Stomach (tissue), 9 donors: ENCODE data around the gene IL12RB2. TPM values are rescaled to one million over a fixed set of nuclear protein-coding genes. Genes with fewer than 3 reads are reported as not detected.

Experiments used
- DNase-seq, 2 donors: peaks; one replicate each; pipeline versions ENCODE4 v3.0.0 to v3.0.0-alpha.2; 2013 to 2019
- H3K27ac ChIP-seq, 5 donors: fragments of 200-600 bp in 4 of 5; sonication (generic) in 4 of 5; one replicate each; pipeline ENCODE4 v1.5.1; 2013 to 2019; ENCODE audit warnings: mild to moderate bottlenecking in 1 of 5, moderate library complexity in 1 of 5
- H3K27me3 ChIP-seq, 3 donors: fragments of 200-600 bp; sonication (generic); one replicate each; pipeline ENCODE4 v1.5.1; 2017 to 2019; ENCODE audit warnings: mixed run types in 1 of 3
- H3K36me3 ChIP-seq, 4 donors: fragments of 200-600 bp; sonication (generic); 1 replicate in 3 of 4; 2 replicates in 1 of 4; pipeline ENCODE4 v1.5.1; 2016 to 2019
- H3K4me1 ChIP-seq, 4 donors: fragments of 200-600 bp; sonication (generic); one replicate each; pipeline ENCODE4 v1.5.1; 2016 to 2019
- H3K4me3 ChIP-seq, 4 donors: fragments of 200-600 bp; sonication (generic) in 3 of 4; one replicate each; pipeline ENCODE4 v1.5.1; 2016 to 2019; ENCODE audit warnings: mild to moderate bottlenecking in 1 of 4
- H3K9me3 ChIP-seq, 4 donors: fragments of 200-600 bp; sonication (generic); one replicate each; pipeline ENCODE4 v1.5.1; 2016 to 2019
- CTCF ChIP-seq, 7 experiments: fragments of 450-650 bp in 4 of 7; fragments of 200-600 bp in 3 of 7; sonication (generic) in 3 of 7; IDR thresholded peaks; one replicate each; pipeline ENCODE4 v1.5.1; 2016 to 2019; ENCODE audit warnings: antibody characterized with exemption in 7 of 7, control low read depth in 2 of 7, mild to moderate bottlenecking in 1 of 7
- EP300 ChIP-seq: sonication (generic); formaldehyde crosslinking; IDR thresholded peaks from one replicate; pipeline ENCODE4 v1.6.1; 2017; ENCODE audit warnings: antibody characterized with exemption
- POLR2A ChIP-seq, 4 donors: fragments of 450-650 bp; IDR thresholded peaks; one replicate each; pipeline ENCODE4 v1.6.1; 2016; ENCODE audit warnings: antibody characterized with exemption in 4 of 4, control low read depth in 2 of 4, mild to moderate bottlenecking in 1 of 4, moderate library complexity in 1 of 4
- POLR2AphosphoS5 ChIP-seq, 3 donors: sonication (generic); formaldehyde crosslinking; IDR thresholded peaks; one replicate each; pipeline ENCODE4 v1.6.1; 2016; ENCODE audit warnings: antibody characterized with exemption in 3 of 3
- WGBS, 5 donors: extraction: QIAGEN DNeasy Blood & Tissue Kit in 3 of 5; methylation state at CpG; one replicate each; pipeline versions ENCODE4 v1.1.5 to v1.1.7; 2013 to 2018; 5-methylcytosine and 5-hydroxymethylcytosine counted together
- intact Hi-C: fragments of 100-400 bp; cut with DNase I; formaldehyde crosslinking; loops from one replicate; pipeline ENCODE4 v1.15.1; 2023; ENCODE audit warnings: low total_unique reads
- polyA plus RNA-seq, 3 donors: library from polyadenylated mRNA; stranded (reverse); fragments of 200-250 nt; gene quantifications; one replicate each; pipeline ENCODE4 v1.2.3, GENCODE V29; 2013
- total RNA-seq, 5 donors: library from RNA; depleted of rRNA; stranded (reverse); fragments of >200 nt; gene quantifications; one replicate each; pipeline versions ENCODE4 v1.1.0 to v1.2.3, GENCODE V29; 2014 to 2016
- donor health status: healthy with polysubstance abuse.
- donor health status: Bipolar disorder and iron deficiency.
- donor health status: healthy.

Gene IL12RB2
- total and polyA plus RNA-seq, 8 donors, result 0.06 to 1.2 (median 0.29) TPM; not detected in 3

GRCh38 chr1:67382292-67382691, 74.6 kb downstream of the IL12RB2 start:
- no peak for DNase-seq
- TF ChIP-seq POLR2AphosphoS5 (IDR thresholded peaks at IDR 0.05) (no peak), POLR2A (IDR thresholded peaks at IDR 0.05) (no peak), CTCF (IDR thresholded peaks at IDR 0.05) (no peak), EP300 (no peak)
- no peak overlapping the region for H3K4me3 ChIP-seq
- H3K36me3 ChIP-seq, result peaks cover 0 to 4% (median 0%) of the 10 kb centered on the region in 4 donors
- H3K4me1 ChIP-seq, result peaks cover 0 to 3% (median 0%) of the 10 kb centered on the region in 4 donors
- no peaks in the 10 kb centered on the region for H3K27me3 ChIP-seq
- H3K27ac ChIP-seq, result no peak overlapping the region
- peaks cover 5 to 17% (median 13%) of the 10 kb centered on the region in 4 donors for H3K9me3 ChIP-seq
- intact Hi-C loops, result no loop called here
- WGBS, 5 donors, result 65 to 91% (median 79%) methylated on average over 1 of the region's 1 CpG

GRCh38 chr1:67383999-67384638, 76.4 kb downstream of the IL12RB2 start:
- TF ChIP-seq POLR2A (IDR thresholded peaks at IDR 0.05), result no peak
- TF ChIP-seq CTCF (IDR thresholded peaks at IDR 0.05), result no peak
- no peak for TF ChIP-seq EP300
- Histone ChIP-seq H3K9me3 (peaks cover 5 to 17% (median 13%) of the 10 kb centered on the region in 4 donors), H3K36me3 (peaks cover 0 to 4% (median 0%) of the 10 kb centered on the region in 4 donors), H3K27me3 (no peaks in the 10 kb centered on the region), H3K27ac (no peak overlapping the region), H3K4me3 (no peak overlapping the region), H3K4me1 (peaks cover 0 to 3% (median 0%) of the 10 kb centered on the region in 4 donors)
- no peak for DNase-seq
- 76 to 100% (median 80%) methylated on average over 1 to 2 of the region's 2 CpGs for WGBS, 5 donors
- intact Hi-C loops, result no loop called here

- H3K9me3 ChIP-seq, result no peaks in the 10 kb centered on the region
- H3K4me3 ChIP-seq, result no peak overlapping the region
- H3K4me1 ChIP-seq, result no peaks in the 10 kb centered on the region
- no peaks in the 10 kb centered on the region for H3K27me3 ChIP-seq
- intact Hi-C loops, result no loop called here
- H3K36me3 ChIP-seq, result peaks cover 0 to 7% (median 3%) of the 10 kb centered on the region in 4 donors
- no peak for DNase-seq
- WGBS, 5 donors, result 56 to 78% (median 71%) methylated on average over 3 of the region's 3 CpGs
- TF ChIP-seq POLR2AphosphoS5 (IDR thresholded peaks at IDR 0.05) (no peak), EP300 (no peak), CTCF (IDR thresholded peaks at IDR 0.05) (no peak), POLR2A (IDR thresholded peaks at IDR 0.05) (no peak)
- H3K27ac ChIP-seq, result no peak overlapping the region
These were observed 82.6 kb downstream of the IL12RB2 start for GRCh38 chr1:67390041-67390887.

GRCh38 chr1:67393240-67393639, 85.6 kb downstream of the IL12RB2 start:
- no peak overlapping the region for H3K4me3 ChIP-seq
- peaks cover 0 to 11% (median 8%) of the 10 kb centered on the region in 4 donors for H3K36me3 ChIP-seq
- H3K9me3 ChIP-seq, result no peaks in the 10 kb centered on the region
- no peaks in the 10 kb centered on the region for H3K27me3 ChIP-seq
- 27 to 56% (median 38%) methylated on average over 12 of the region's 12 CpGs for WGBS, 5 donors
- no peak overlapping the region for H3K27ac ChIP-seq
- intact Hi-C loops, result no loop called here
- no peaks in the 10 kb centered on the region for H3K4me1 ChIP-seq
- TF ChIP-seq POLR2AphosphoS5 (IDR thresholded peaks at IDR 0.05) (peak in 1 of 3 donors; percentile 3), EP300 (no peak), CTCF (IDR thresholded peaks at IDR 0.05) (no peak), POLR2A (IDR thresholded peaks at IDR 0.05) (no peak)
- peak; percentile 64 to 69 for DNase-seq
